LNCaP clone FGC (cell line): Measurements from ENCODE around the gene WDR90.

Source experiments
- DNase-seq: peaks from one replicate; pipeline ENCODE4 v3.0.0-alpha.2; 2011; ENCODE audit warnings: low read depth
- H3K4me3 ChIP-seq: 2 replicates; pipeline ENCODE4 v1.5.1; 2011; ENCODE audit warnings: mild to moderate bottlenecking, low read depth, low read length, control low read depth
- TF ChIP-seq, protein P1 (sequence below): IDR thresholded peaks from 2 replicates; pipeline ENCODE4 v1.5.1; 2012; ENCODE audit warnings: mild to moderate bottlenecking; ENCODE audit not compliant: control insufficient read depth, insufficient read depth; ENCODE audit errors: extremely low read depth

The WDR90 gene

GRCh38 chr16:670485-671352, 21.6 kb downstream of the WDR90 start:
- TF ChIP-seq, protein P1, sequence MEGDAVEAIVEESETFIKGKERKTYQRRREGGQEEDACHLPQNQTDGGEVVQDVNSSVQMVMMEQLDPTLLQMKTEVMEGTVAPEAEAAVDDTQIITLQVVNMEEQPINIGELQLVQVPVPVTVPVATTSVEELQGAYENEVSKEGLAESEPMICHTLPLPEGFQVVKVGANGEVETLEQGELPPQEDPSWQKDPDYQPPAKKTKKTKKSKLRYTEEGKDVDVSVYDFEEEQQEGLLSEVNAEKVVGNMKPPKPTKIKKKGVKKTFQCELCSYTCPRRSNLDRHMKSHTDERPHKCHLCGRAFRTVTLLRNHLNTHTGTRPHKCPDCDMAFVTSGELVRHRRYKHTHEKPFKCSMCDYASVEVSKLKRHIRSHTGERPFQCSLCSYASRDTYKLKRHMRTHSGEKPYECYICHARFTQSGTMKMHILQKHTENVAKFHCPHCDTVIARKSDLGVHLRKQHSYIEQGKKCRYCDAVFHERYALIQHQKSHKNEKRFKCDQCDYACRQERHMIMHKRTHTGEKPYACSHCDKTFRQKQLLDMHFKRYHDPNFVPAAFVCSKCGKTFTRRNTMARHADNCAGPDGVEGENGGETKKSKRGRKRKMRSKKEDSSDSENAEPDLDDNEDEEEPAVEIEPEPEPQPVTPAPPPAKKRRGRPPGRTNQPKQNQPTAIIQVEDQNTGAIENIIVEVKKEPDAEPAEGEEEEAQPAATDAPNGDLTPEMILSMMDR = no peak
- H3K4me3 ChIP-seq = no peak overlapping the region
- no peak for DNase-seq

GRCh38 chr16:671353-672131, 22.4 kb downstream of the WDR90 start:
- TF ChIP-seq, protein P1 = no peak
- DNase-seq = no peak
- no peak overlapping the region for H3K4me3 ChIP-seq

DNA sequence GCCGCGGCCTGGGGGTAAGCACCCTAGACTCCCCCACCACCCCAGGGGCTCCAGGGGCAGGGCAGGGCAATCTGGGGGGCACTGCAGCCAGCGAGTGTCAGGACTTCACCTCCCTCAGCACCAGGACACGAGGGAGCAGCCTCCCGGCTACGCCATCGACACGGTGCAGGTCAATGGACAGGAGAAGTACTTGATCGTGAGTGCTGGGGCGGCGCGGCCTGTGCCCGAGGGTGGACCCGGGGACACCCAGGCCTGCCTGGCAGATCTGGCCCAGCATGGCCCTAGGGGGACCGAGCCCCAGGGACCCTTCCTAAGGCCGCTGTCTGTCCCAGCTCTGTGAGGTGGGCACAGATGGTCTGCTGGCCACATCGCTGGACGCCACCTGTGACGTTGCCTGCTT, 23.2 kb downstream of the WDR90 start:
- H3K4me3 ChIP-seq = no peak overlapping the region
- no peak for DNase-seq
- TF ChIP-seq, protein P1 = no peak

DNA sequence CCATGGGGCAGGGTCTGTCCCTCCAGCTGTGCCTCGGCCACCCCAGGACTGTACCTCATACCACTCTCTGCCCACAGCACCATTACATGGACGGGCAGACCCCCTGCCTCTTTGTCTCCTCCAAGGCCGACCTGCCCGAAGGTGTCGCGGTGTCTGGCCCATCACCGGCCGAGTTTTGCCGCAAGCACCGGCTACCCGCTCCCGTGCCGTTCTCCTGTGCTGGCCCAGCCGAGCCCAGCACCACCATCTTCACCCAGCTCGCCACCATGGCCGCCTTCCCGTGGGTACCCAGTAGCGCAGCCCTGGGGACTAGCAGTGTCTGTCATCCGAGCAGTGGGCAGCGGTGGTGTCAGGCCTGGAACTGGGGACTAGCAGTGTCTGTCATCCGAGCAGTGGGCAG, 23.7 kb downstream of the WDR90 start:
- TF ChIP-seq, protein P1 = no peak
- H3K4me3 ChIP-seq = no peak overlapping the region
- no peak for DNase-seq

DNA sequence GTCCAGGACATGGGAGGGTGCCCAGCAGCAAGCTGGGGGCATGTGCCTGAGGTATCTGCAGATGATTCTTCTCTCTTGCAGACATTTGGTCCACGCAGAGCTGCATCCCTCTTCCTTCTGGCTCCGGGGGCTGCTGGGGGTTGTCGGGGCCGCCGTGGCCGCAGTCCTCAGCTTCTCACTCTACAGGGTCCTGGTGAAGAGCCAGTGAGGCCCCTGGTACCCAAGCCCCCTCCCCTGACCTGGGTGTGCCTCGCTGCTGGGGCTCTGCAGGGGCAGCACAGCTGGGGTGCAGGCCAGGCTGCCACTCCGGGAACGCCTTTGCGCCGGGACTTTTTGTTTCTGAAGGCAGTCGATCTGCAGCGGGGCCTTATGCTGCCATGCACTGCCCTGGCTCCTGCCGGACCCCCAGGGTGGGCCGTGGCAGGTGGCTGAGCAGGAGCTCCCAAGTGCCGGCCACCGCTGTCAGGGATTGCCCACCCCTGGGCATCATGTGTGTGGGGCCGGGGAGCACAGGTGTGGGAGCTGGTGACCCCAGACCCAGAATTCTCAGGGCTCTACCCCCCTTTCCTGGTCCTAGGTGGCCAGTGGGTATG, 24.3 kb downstream of the WDR90 start:
- H3K4me3 ChIP-seq = no peak overlapping the region
- TF ChIP-seq, protein P1 = no peak
- DNase-seq = no peak

DNA sequence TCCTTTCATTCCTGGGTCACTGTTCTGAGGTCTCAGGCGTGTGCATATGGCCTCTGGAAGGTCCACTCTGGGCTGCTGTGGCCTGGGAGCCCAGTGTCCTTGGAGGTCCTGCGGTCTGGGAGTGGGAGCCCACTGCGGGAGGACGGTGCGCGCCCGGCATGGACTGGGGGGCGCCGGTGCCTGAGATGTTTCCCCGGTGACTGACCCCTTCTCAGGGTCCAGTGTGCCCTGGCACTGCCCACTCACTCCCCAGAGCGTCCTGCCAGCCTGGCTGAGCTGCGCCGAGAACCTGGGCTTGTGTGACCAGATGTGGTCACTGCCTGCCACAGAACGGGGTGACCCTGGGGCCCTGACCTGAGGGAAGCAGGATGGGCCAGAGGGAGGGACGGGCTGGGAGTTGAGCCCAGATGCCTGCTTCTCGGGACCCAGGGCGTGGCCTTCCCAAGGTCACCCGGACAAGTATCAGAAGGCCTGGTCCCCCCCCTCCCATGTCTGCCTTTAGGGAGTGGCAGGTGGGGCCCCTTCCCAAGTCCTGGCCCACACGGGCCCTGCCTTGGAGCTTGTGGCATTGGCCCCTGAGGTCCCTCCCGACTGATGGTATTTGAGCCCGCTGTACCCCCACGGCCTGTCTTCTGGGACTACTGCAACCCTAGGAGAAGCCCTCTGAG, 25.2 kb downstream of the WDR90 start:
- no peak for DNase-seq
- H3K4me3 ChIP-seq = no peak overlapping the region
- TF ChIP-seq, protein P1 = no peak
